HCEC 1CT (cell line): ENCODE measurements around the gene GOLGA6L26.
"Not testable (repeated sequence)": the region's sequence is repeated elsewhere in the genome, so short reads cannot be mapped to it uniquely, and the experiment has no call there.

Experiments
- DNase-seq: peaks from one replicate; pipeline ENCODE4 v3.0.0-alpha.2; 2017

GOLGA6L26 gene

GRCh38 chr15:23334096-23334495 lies at the start of gene GOLGA6L26:
Gene GOLGA6L26 (minus strand): TSS chr15:23334196. CDS start chr15:23334135, 61 bp downstream.
- not testable (repeated sequence) for DNase-seq

- not testable (repeated sequence) for DNase-seq
Measured at GRCh38 chr15:23381192-23381591, 47.2 kb upstream of the GOLGA6L26 start.

- not testable (repeated sequence) for DNase-seq
Measured at GRCh38 chr15:23380700-23381099, 46.7 kb upstream of the GOLGA6L26 start.

GRCh38 chr15:23378946-23379345 lies 45.0 kb upstream of the GOLGA6L26 start:
- DNase-seq: not testable (repeated sequence)

GRCh38 chr15:23374226-23374625 lies 40.2 kb upstream of the GOLGA6L26 start:
- DNase-seq: not testable (repeated sequence)

- not testable (repeated sequence) for DNase-seq
Measured at GRCh38 chr15:23372891-23373600, 39.0 kb upstream of the GOLGA6L26 start.

GRCh38 chr15:23372284-23372683 lies 38.3 kb upstream of the GOLGA6L26 start:
- no peak for DNase-seq

GRCh38 chr15:23371868-23372267 lies 37.9 kb upstream of the GOLGA6L26 start:
- DNase-seq: not testable (repeated sequence)

GRCh38 chr15:23371134-23371533 lies 37.1 kb upstream of the GOLGA6L26 start:
- DNase-seq: not testable (repeated sequence)

GRCh38 chr15:23370578-23370977 lies 36.6 kb upstream of the GOLGA6L26 start:
- DNase-seq: no peak

- not testable (repeated sequence) for DNase-seq
Measured at GRCh38 chr15:23364261-23364660, 30.3 kb upstream of the GOLGA6L26 start.

- DNase-seq: not testable (repeated sequence)
Measured at GRCh38 chr15:23362622-23363021, 28.6 kb upstream of the GOLGA6L26 start.

- DNase-seq: not testable (repeated sequence)
Measured at GRCh38 chr15:23354448-23354847, 20.5 kb upstream of the GOLGA6L26 start, which contains the start of gene GOLGA8S. Gene GOLGA8S (plus strand): TSS chr15:23354748. CDS start chr15:23354810, 62 bp downstream.

GRCh38 chr15:23311233-23311632 lies 22.8 kb downstream of the GOLGA6L26 start:
- not testable (repeated sequence) for DNase-seq

GRCh38 chr15:23305921-23306320 lies 28.1 kb downstream of the GOLGA6L26 start:
- DNase-seq: not testable (repeated sequence)

GRCh38 chr15:23304805-23305204 lies 29.2 kb downstream of the GOLGA6L26 start:
- not testable (repeated sequence) for DNase-seq

GRCh38 chr15:23304267-23304666 lies 29.7 kb downstream of the GOLGA6L26 start:
- peak; percentile 0 for DNase-seq

GRCh38 chr15:23303654-23304053 lies 30.3 kb downstream of the GOLGA6L26 start:
- DNase-seq: peak; percentile 2

GRCh38 chr15:23303246-23303645 lies 30.8 kb downstream of the GOLGA6L26 start:
- DNase-seq: not testable (repeated sequence)
